Measurements from ENCODE around the gene C3orf52.

Gene C3orf52

GRCh38 chr3:112137781-112138180 lies 51.6 kb downstream of the C3orf52 start:
- no peak for DNase-seq

- no peak for DNase-seq
Observed at GRCh38 chr3:112138219-112138969, 52.2 kb downstream of the C3orf52 start.

- no peak for DNase-seq
Observed at GRCh38 chr3:112140584-112140983, 54.4 kb downstream of the C3orf52 start.

GRCh38 chr3:112141293-112141692 lies 55.1 kb downstream of the C3orf52 start:
- DNase-seq, result no peak

- DNase-seq, result no peak
Observed at GRCh38 chr3:112143251-112143650, 57.1 kb downstream of the C3orf52 start.

- DNase-seq, result no peak
Observed at GRCh38 chr3:112143689-112144088, 57.5 kb downstream of the C3orf52 start.

- no peak for DNase-seq
Observed at GRCh38 chr3:112149136-112149535, 62.9 kb downstream of the C3orf52 start.

GRCh38 chr3:112167758-112168157 lies 81.6 kb downstream of the C3orf52 start:
- DNase-seq, result no peak

All from left hindlimb (tissue), 1 donor.